ENCODE results near the gene LRRN3.
"Not testable (repeated sequence)": the region's sequence is repeated elsewhere in the genome, so short reads cannot be mapped to it uniquely, and the experiment has no call there.

The LRRN3 gene

DNA sequence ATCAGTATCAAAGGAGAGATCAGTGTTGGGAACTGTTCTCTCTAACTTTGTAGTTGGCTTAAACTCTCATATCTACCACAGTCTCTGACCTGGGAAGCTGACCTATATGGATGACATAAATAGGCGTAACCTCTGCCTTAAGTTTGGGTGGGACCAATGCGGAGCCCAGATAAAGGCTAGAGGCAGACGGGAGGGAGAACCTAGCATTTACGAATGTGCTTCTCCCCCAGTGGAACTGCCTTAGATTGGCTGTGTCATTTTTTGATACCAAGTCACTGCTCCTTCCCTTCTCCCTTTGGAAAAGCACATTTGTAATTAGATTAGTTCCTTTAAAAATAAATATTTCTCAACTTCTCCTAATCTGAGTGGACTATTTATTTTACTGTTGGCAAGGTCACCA lies 23.7 kb upstream of the LRRN3 start:
- no peak overlapping the region for H3K4me3 ChIP-seq (ENCODE audit: low read length)
- DNase-seq (ENCODE audit: low read depth) = no peak
- TF ChIP-seq, protein P1, sequence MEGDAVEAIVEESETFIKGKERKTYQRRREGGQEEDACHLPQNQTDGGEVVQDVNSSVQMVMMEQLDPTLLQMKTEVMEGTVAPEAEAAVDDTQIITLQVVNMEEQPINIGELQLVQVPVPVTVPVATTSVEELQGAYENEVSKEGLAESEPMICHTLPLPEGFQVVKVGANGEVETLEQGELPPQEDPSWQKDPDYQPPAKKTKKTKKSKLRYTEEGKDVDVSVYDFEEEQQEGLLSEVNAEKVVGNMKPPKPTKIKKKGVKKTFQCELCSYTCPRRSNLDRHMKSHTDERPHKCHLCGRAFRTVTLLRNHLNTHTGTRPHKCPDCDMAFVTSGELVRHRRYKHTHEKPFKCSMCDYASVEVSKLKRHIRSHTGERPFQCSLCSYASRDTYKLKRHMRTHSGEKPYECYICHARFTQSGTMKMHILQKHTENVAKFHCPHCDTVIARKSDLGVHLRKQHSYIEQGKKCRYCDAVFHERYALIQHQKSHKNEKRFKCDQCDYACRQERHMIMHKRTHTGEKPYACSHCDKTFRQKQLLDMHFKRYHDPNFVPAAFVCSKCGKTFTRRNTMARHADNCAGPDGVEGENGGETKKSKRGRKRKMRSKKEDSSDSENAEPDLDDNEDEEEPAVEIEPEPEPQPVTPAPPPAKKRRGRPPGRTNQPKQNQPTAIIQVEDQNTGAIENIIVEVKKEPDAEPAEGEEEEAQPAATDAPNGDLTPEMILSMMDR (IDR thresholded peaks at IDR 0.05; ENCODE audit: insufficient read depth, low read depth, low read length, missing control alignments) = no peak

DNA sequence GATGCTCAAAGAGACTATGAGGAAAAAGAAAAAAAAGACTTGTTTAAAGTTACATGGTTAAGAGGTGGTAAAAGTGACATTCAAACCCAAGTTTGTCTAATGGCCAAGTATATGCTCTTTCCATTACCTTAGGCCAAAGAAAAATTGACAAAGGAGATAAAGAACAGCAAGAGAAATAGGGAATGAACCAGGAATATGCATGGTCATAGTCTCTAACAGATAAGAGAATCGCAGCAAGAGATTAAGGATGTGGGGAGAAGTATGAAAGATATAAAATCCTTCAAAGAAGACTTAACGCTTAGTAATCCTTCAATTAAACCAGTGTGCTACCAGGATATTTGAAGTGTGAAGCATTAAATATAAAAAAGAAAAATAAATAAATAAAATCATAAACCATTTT lies 23.2 kb upstream of the LRRN3 start:
- DNase-seq (ENCODE audit: low read depth) = no peak
- TF ChIP-seq, protein P1 (IDR thresholded peaks at IDR 0.05; ENCODE audit: insufficient read depth, low read depth, low read length, missing control alignments) = no peak
- no peak overlapping the region for H3K4me3 ChIP-seq (ENCODE audit: low read length)

DNA sequence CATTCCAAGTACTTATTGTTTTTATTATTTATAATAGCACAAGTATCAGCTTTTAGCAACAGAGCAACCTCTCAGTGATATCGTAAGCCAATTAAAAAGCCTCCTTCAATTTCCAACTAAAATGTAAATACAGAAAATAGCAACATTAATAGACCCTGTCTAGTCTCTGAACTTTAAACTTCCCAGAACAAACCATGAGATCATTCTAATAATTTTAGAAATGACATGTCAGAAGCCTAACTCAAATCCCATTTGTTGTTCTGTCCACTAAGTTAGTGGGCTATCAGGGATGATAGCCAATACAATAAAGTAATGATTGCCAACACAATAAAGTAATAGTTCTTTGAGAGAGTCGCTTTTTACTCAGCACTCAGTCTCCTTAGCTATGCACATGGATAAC lies 22.3 kb upstream of the LRRN3 start:
- TF ChIP-seq, protein P1 (IDR thresholded peaks at IDR 0.05; ENCODE audit: insufficient read depth, low read depth, low read length, missing control alignments) = no peak

DNA sequence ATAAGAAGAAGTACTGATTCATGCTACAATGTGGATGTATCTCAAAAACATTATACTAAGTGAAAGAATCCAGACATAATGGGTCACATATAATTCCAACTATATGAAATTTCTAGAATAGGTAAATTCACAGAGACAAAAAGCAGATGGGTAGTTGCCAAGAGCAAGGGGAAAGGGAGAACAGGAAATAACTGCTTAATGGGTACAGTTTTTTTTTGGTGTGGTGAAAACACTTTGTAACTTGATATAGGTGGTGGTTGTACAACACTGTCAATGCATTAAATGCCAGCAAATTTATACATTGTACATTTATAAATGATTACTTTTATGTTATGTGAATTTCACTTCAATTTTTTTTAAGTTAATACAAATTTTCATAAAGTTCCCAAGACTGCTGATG lies 19.4 kb upstream of the LRRN3 start:
- DNase-seq (ENCODE audit: low read depth) = no peak
- no peak overlapping the region for H3K4me3 ChIP-seq (ENCODE audit: low read length)
- TF ChIP-seq, protein P1 (IDR thresholded peaks at IDR 0.05; ENCODE audit: insufficient read depth, low read depth, low read length, missing control alignments) = no peak

More for the DNA sequence above, 22.3 kb upstream of the LRRN3 start:
- no peak for DNase-seq (ENCODE audit: low read depth)
- H3K4me3 ChIP-seq (ENCODE audit: low read length) = no peak overlapping the region

DNA sequence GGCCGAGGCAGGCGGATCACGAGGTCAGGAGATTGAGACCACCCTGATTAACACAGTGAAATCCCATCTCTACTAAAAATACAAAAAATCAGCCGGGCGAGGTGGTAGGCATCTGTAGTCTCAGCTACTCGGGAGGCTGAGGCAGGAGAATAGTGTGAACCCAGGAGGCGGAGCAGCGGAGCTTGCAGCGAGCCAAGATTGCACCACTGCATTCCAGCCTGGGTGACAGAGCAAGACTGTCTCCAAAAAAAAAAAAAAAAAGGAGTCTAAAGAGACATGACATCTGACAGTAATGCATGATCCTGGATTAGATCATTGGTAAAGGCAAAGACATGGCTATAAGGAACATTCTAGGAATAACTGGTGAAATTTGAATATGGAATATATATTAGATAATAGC lies 18.3 kb upstream of the LRRN3 start:
- not testable (repeated sequence) for H3K4me3 ChIP-seq (ENCODE audit: low read length)
- peak; percentile 3 for DNase-seq (ENCODE audit: low read depth)

DNA sequence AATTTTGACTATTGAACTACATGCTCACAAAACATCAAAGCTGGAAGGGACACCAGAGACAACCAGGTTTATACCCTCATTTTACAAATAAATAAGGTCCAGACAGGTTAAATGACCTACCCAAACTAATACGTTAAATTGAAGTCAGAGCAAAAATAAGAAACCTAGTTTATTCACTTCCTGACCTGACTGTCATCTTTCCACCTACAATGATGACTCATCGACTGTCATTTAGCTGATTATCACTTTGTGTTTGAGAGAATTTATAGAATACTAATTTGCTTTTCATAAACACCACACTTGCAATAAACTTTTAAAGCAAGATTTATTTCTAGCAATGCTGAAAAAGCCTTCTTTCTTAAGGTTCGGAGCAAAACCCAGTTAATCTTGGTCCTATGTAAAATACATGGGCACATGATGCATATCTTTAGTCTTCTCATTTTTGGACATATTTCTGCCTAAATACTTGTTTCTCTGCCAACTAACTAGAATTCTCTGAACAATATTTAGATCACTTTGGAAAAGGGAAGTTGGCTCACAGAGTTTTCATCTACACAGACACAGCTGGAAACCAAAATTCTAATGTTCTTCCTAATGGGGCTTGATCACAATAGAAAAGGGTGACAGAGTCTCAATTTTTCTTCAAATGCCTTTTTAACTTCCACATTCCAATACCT lies 16.7 kb upstream of the LRRN3 start:
- no peak overlapping the region for H3K4me3 ChIP-seq (ENCODE audit: low read length)
- TF ChIP-seq, protein P1 (IDR thresholded peaks at IDR 0.05; ENCODE audit: insufficient read depth, low read depth, low read length, missing control alignments) = no peak
- DNase-seq (ENCODE audit: low read depth) = peak; percentile 35

DNA sequence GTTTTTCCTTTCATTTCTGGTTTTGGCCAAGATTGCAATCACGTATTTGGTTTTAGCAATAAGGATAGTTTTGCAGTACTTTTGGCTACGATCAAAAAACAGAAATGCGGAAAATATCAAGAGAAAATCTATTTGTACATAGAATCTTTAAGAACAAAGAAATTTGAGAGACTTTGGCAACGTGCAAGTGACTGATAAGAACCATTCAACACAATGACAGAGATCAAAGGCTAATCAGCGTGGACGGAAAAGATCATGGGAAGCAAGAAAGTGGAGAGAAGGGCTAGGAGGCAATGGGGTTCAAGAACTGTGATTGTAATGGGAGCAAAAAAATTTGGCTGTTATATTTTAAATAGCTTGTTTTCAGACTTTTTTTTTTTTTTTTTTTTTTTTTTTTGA lies 16.2 kb upstream of the LRRN3 start:
- DNase-seq (ENCODE audit: low read depth) = no peak
- no peak overlapping the region for H3K4me3 ChIP-seq (ENCODE audit: low read length)
- TF ChIP-seq, protein P1 (IDR thresholded peaks at IDR 0.05; ENCODE audit: insufficient read depth, low read depth, low read length, missing control alignments) = no peak

Measured in epithelial cell of esophagus (primary cell).